ENCODE results near the gene FAM168A. TPM values are rescaled to one million over a fixed set of nuclear protein-coding genes. Genes with fewer than 3 reads are reported as not detected.

FAM168A gene
- total RNA-seq, 1 donor from 2014 or later = 14.2 TPM

DNA sequence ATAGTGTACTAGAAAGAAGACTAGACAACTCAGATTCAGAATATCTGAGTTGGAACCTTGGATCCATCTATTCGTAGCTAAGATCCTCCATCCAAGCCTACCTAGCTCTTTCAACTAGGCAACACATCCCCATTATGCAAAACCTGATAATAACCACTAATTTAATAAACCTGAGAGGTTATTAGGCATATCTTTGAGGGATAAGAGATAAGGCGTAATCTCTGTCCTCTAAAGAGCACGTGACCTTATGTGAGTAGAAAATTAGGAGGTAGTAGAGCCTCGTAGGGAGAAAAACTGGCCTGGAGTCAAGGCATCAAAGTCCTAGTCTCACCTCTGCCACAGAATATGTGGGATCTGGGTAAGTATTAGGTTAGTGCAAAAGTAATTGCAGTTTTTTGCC is 87.8 kb downstream of the FAM168A start:
- H3K27me3 ChIP-seq (ENCODE audit: control insufficient read depth, insufficient read depth, low read length) = no peaks in the 10 kb centered on the region
- TF ChIP-seq, protein P1, sequence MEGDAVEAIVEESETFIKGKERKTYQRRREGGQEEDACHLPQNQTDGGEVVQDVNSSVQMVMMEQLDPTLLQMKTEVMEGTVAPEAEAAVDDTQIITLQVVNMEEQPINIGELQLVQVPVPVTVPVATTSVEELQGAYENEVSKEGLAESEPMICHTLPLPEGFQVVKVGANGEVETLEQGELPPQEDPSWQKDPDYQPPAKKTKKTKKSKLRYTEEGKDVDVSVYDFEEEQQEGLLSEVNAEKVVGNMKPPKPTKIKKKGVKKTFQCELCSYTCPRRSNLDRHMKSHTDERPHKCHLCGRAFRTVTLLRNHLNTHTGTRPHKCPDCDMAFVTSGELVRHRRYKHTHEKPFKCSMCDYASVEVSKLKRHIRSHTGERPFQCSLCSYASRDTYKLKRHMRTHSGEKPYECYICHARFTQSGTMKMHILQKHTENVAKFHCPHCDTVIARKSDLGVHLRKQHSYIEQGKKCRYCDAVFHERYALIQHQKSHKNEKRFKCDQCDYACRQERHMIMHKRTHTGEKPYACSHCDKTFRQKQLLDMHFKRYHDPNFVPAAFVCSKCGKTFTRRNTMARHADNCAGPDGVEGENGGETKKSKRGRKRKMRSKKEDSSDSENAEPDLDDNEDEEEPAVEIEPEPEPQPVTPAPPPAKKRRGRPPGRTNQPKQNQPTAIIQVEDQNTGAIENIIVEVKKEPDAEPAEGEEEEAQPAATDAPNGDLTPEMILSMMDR (IDR thresholded peaks at IDR 0.05; ENCODE audit: insufficient read depth, low read length, poor library complexity, severe bottlenecking) = no peak
- H3K4me3 ChIP-seq (ENCODE audit: low read depth, low read length) = no peak overlapping the region
- H3K36me3 ChIP-seq (ENCODE audit: control insufficient read depth, insufficient read depth, low read length) = no peaks in the 10 kb centered on the region
- no peak for DNase-seq (ENCODE audit: low read depth)

DNA sequence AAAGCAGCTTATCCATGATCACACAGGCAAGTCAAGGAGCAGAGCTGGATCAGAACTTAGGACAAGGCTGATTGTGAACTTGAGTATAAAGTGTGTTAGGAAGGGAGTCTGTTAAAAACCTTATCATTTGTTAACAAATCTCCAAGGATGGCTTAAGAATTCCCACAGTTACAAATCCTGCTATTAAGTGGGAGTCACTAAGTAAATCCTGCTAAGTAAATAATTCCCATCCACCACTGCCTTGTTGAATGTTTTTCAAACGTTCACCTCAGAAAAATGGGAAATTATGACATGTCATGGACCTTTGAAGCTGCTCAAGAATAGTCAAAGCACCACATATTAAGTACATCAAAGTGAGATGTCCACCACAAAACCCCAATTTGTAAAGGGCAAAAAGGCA is 88.7 kb downstream of the FAM168A start:
- no peaks in the 10 kb centered on the region for H3K27me3 ChIP-seq (ENCODE audit: control insufficient read depth, insufficient read depth, low read length)
- H3K36me3 ChIP-seq (ENCODE audit: control insufficient read depth, insufficient read depth, low read length) = no peaks in the 10 kb centered on the region
- TF ChIP-seq, protein P1 (IDR thresholded peaks at IDR 0.05; ENCODE audit: insufficient read depth, low read length, poor library complexity, severe bottlenecking) = no peak
- no peak overlapping the region for H3K4me3 ChIP-seq (ENCODE audit: low read depth, low read length)
- no peak for DNase-seq (ENCODE audit: low read depth)

DNA sequence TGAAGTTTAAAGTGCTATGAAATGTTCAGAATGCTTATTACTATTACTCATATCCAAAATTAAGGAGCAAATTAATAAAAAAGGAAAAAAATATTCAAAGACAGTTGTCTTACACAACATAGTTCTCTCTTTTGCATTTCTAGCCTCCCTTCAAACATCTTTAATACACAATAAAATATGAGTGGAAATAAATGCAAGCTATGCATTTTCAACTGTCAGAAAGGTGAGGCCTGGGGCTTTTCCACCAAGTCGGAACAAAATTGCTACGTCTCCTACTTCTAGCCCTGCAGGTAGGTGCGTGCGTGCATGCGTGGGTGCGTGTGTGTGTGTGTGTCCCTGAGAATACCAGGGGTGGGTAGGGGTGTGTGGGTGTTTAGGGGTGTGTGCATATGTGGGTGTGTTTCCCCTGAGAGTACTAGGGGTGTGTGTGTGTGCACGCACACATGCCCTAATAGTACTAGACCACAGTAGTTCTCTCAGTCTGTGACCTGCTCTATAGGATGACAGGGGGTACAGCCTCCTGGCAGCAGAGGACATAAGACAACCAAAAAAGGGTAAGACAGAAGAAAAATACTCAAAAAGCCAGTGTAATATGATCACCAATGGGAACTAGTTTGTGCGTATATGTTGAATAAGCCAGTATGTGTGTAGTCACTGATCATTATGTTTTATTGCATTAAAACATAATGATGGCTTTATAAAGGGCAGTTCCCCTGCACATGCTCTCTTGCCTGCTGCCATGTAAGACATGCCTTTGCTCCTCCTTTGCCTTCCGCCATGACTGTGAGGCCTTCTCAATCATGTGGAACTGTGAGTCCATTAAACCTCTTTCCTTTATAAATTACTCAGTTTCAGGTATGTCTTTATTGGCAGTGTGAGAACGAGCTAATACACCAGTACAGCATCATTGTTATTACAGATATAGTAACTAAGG is 89.4 kb downstream of the FAM168A start:
- H3K36me3 ChIP-seq (ENCODE audit: control insufficient read depth, insufficient read depth, low read length) = no peaks in the 10 kb centered on the region
- no peak overlapping the region for H3K4me3 ChIP-seq (ENCODE audit: low read depth, low read length)
- DNase-seq (ENCODE audit: low read depth) = no peak
- TF ChIP-seq, protein P1 (IDR thresholded peaks at IDR 0.05; ENCODE audit: insufficient read depth, low read length, poor library complexity, severe bottlenecking) = no peak
- H3K27me3 ChIP-seq (ENCODE audit: control insufficient read depth, insufficient read depth, low read length) = no peaks in the 10 kb centered on the region

DNA sequence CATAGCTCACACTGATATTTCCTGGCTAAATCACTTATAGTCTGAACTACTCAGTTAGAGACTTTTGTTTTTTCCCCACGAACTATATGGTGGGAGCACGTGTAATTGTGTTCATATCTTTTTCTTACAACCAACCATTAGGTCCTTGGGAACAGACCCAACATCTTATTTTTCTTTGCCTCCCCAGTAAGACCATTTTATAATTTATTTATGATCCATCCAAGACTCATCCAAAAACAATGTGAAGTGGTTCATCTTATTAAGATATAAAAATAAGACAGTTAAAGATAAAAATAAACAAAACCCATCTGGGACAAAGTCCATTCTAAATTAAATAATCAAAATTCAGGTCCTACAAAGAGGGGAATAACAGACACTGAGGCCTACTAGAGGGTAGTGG is 90.8 kb downstream of the FAM168A start:
- no peak for DNase-seq (ENCODE audit: low read depth)
- H3K36me3 ChIP-seq (ENCODE audit: control insufficient read depth, insufficient read depth, low read length) = no peaks in the 10 kb centered on the region
- TF ChIP-seq, protein P1 (IDR thresholded peaks at IDR 0.05; ENCODE audit: insufficient read depth, low read length, poor library complexity, severe bottlenecking) = no peak
- no peaks in the 10 kb centered on the region for H3K27me3 ChIP-seq (ENCODE audit: control insufficient read depth, insufficient read depth, low read length)
- H3K4me3 ChIP-seq (ENCODE audit: low read depth, low read length) = no peak overlapping the region

DNA sequence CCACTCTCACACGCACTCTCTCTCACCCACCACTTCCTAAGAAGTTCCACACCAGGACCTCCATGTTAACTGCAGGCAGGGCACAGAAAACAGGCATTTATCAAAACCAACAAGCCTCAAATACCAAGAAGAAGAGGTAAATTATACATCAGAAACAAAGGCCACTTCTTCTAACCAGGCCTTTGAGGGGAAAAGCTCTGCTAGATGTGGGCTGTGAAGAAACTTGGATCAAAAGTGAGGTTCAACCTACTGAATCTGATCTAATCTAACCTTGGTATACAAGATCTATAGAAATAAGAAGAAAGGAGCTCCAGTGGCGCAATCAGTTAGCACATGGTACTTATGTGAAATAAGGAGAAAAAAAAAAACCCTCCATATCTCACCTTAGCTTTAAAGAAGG is 91.9 kb downstream of the FAM168A start:
- Histone ChIP-seq H3K27me3 (ENCODE audit: control insufficient read depth, insufficient read depth, low read length) (no peaks in the 10 kb centered on the region), H3K4me3 (ENCODE audit: low read depth, low read length) (no peak overlapping the region), H3K36me3 (ENCODE audit: control insufficient read depth, insufficient read depth, low read length) (no peaks in the 10 kb centered on the region)
- TF ChIP-seq, protein P1 (IDR thresholded peaks at IDR 0.05; ENCODE audit: insufficient read depth, low read length, poor library complexity, severe bottlenecking) = no peak
- no peak for DNase-seq (ENCODE audit: low read depth)
